Motor neuron (in vitro differentiated cells): ENCODE data around the gene TTLL1. TPM values are rescaled to one million over a fixed set of nuclear protein-coding genes. Genes with fewer than 3 reads are reported as not detected.
A peak's percentile ranks its signal among the peaks of the same experiment; 100 is the strongest.

Experiments used
- ATAC-seq, 8 experiments: fragments of 200-7000 bp; cut with Tn5 transposase; replicated peaks in 6 of 8; 2 replicates each; pipeline ENCODE4 v1.8.0; 2021; ENCODE audit warnings: mild to moderate bottlenecking in 8 of 8, moderate library complexity in 8 of 8
- H3K27ac ChIP-seq, 2 donors: fragments of 250-450 bp; sonication (Bioruptor Pico); 2 replicates each; pipeline ENCODE4 v1.9.0; 2021; ENCODE audit warnings: antibody characterized with exemption in 2 of 2, mild to moderate bottlenecking in 2 of 2, moderate library complexity in 1 of 2
- H3K4me1 ChIP-seq, 2 donors: fragments of 250-450 bp; sonication (Bioruptor Pico); replicated peaks in 1 of 2; 2 replicates each; pipeline ENCODE4 v1.6.1; 2021; ENCODE audit warnings: antibody characterized with exemption in 2 of 2, mild to moderate bottlenecking in 2 of 2, moderate library complexity in 1 of 2
- H3K4me3 ChIP-seq, 5 donors: fragments of 250-450 bp; sonication (Bioruptor Pico); 2 replicates each; pipeline ENCODE4 v1.9.0; 2021; ENCODE audit warnings: antibody characterized with exemption in 5 of 5, mild to moderate bottlenecking in 5 of 5, moderate library complexity in 4 of 5
- WGBS, 10 experiments: fragments of 450-650 bp; shearing (Covaris generic); methylation state at CpG; one replicate each; pipeline ENCODE4 v1.0.0; 2022; 5-methylcytosine and 5-hydroxymethylcytosine counted together
- in situ Hi-C, 9 experiments: fragments of 400-800 bp; cut with MboI; loops; one replicate each; pipeline ENCODE4 v1.15.0; 2021; ENCODE audit warnings: low sequenced_read_pairs in 9 of 9, low pct_unique_long_range_greater_than_20kb in 2 of 9; ENCODE audit not compliant: unreplicated experiment in 9 of 9
- total RNA-seq, 8 experiments: library from RNA; unstranded; fragments of 300-600 nt; gene quantifications; 2 replicates each; pipeline versions ENCODE4 v1.2.3 to v1.2.4, GENCODE V29; 2022

Gene TTLL1
- total RNA-seq, 8 experiments from 2014 or later, result 5.1 to 34.1 (median 15.6) TPM

- 50 to 100% (median 98%) methylated on average over 1 to 4 of the region's 4 CpGs for WGBS, 10 experiments
- H3K27ac ChIP-seq, result no peak overlapping the region
- no peak for ATAC-seq
- in situ Hi-C loops, result loop anchor here in 1 of 9 experiments (25.0 kb wide), 1 partner anchor 420 kb away; no protein-coding TSS in a partner anchor
- no peak overlapping the region for H3K4me3 ChIP-seq
- peaks cover 0 to 3% of the 10 kb centered on the region in 2 donors for H3K4me1 ChIP-seq
Observed at GRCh38 chr22:43081968-43082367, 7.2 kb downstream of the TTLL1 start.

GRCh38 chr22:43080616-43081015 lies 8.6 kb downstream of the TTLL1 start:
- in situ Hi-C loops, result loop anchor here in 1 of 9 experiments (25.0 kb wide), 1 partner anchor 418 kb away; no protein-coding TSS in a partner anchor
- peak in 3 of 8 experiments; percentile 12 to 31 (median 21) for ATAC-seq
- Histone ChIP-seq H3K4me1 (peaks cover 0 to 3% of the 10 kb centered on the region in 2 donors), H3K27ac (no peak overlapping the region), H3K4me3 (no peak overlapping the region)
- 73 to 100% (median 80%) methylated on average over 1 of the region's 2 CpGs; no CpG with 5 or more reads in 6 of the 10 experiments for WGBS, 10 experiments

GRCh38 chr22:43079742-43080141 lies 9.4 kb downstream of the TTLL1 start:
- H3K4me3 ChIP-seq, result no peak overlapping the region
- WGBS, 10 experiments, result 46 to 100% (median 87%) methylated on average over 1 to 5 of the region's 14 CpGs; no CpG with 5 or more reads in 3 of the 10 experiments
- no peak overlapping the region for H3K27ac ChIP-seq
- no peak for ATAC-seq
- H3K4me1 ChIP-seq, result peaks cover 0 to 3% of the 10 kb centered on the region in 2 donors
- in situ Hi-C loops, result loop anchor here in 1 of 9 experiments (25.0 kb wide), 1 partner anchor 417 kb away; no protein-coding TSS in a partner anchor

GRCh38 chr22:43078522-43078921 lies 10.7 kb downstream of the TTLL1 start:
- Histone ChIP-seq H3K27ac (no peak overlapping the region), H3K4me1 (peaks cover 0 to 3% of the 10 kb centered on the region in 2 donors), H3K4me3 (no peak overlapping the region)
- peak in 5 of 8 experiments; percentile 70 to 93 (median 90) for ATAC-seq
- 94 to 100% (median 98%) methylated on average over 1 to 4 of the region's 12 CpGs; no CpG with 5 or more reads in 7 of the 10 experiments for WGBS, 10 experiments
- in situ Hi-C loops, result loop anchor here in 1 of 9 experiments (25.0 kb wide), 1 partner anchor 416 kb away; no protein-coding TSS in a partner anchor

GRCh38 chr22:43077121-43077877 lies 11.9 kb downstream of the TTLL1 start:
- H3K4me1 ChIP-seq, result peaks cover 0 to 3% of the 10 kb centered on the region in 2 donors
- in situ Hi-C loops, result loop anchor here in 1 of 9 experiments (25.0 kb wide), 1 partner anchor 415 kb away; no protein-coding TSS in a partner anchor
- peak in 5 of 8 experiments; percentile 14 to 67 (median 22) for ATAC-seq
- no peak overlapping the region for H3K4me3 ChIP-seq
- WGBS, 10 experiments, result 45 to 100% (median 75%) methylated on average over 1 to 10 of the region's 20 CpGs; no CpG with 5 or more reads in 4 of the 10 experiments
- H3K27ac ChIP-seq, result no peak overlapping the region

- Histone ChIP-seq H3K4me1 (no peaks in the 10 kb centered on the region), H3K4me3 (no peak overlapping the region), H3K27ac (no peak overlapping the region)
- in situ Hi-C loops, result no loop called here
- 33 to 100% (median 90%) methylated on average over 2 to 8 of the region's 11 CpGs; no CpG with 5 or more reads in 3 of the 10 experiments for WGBS, 10 experiments
- peak in 3 of 8 experiments; percentile 21 to 55 (median 31) for ATAC-seq
Observed at GRCh38 chr22:43066844-43067385, 22.3 kb downstream of the TTLL1 start.

- Histone ChIP-seq H3K4me3 (no peak overlapping the region), H3K27ac (no peak overlapping the region), H3K4me1 (no peaks in the 10 kb centered on the region)
- WGBS, 10 experiments, result 20 to 100% (median 96%) methylated on average over 1 to 7 of the region's 7 CpGs; no CpG with 5 or more reads in 4 of the 10 experiments
- ATAC-seq, result no peak
- in situ Hi-C loops, result no loop called here
Observed at GRCh38 chr22:43066134-43066533, 23.1 kb downstream of the TTLL1 start.

- peak; percentile 40 to 91 (median 63) for ATAC-seq
- no peak overlapping the region for H3K27ac ChIP-seq
- H3K4me1 ChIP-seq, result no peaks in the 10 kb centered on the region
- WGBS, 10 experiments, result 17 to 100% (median 53%) methylated on average over 1 to 4 of the region's 5 CpGs; no CpG with 5 or more reads in 4 of the 10 experiments
- H3K4me3 ChIP-seq, result no peak overlapping the region
- in situ Hi-C loops, result no loop called here
Observed at GRCh38 chr22:43060183-43060582, 29.0 kb downstream of the TTLL1 start.

- no peak overlapping the region for H3K27ac ChIP-seq
- no peak overlapping the region for H3K4me3 ChIP-seq
- no peak for ATAC-seq
- 67 to 100% methylated on average over 1 to 3 of the region's 7 CpGs; no CpG with 5 or more reads in 8 of the 10 experiments for WGBS, 10 experiments
- in situ Hi-C loops, result no loop called here
- H3K4me1 ChIP-seq, result no peaks in the 10 kb centered on the region
Observed at GRCh38 chr22:43057641-43058040, 31.6 kb downstream of the TTLL1 start.

- H3K4me3 ChIP-seq, result no peak overlapping the region
- in situ Hi-C loops, result no loop called here
- no peak overlapping the region for H3K27ac ChIP-seq
- WGBS, 10 experiments, result 80 to 100% (median 90%) methylated on average over 1 to 6 of the region's 7 CpGs; no CpG with 5 or more reads in 5 of the 10 experiments
- no peaks in the 10 kb centered on the region for H3K4me1 ChIP-seq
- no peak for ATAC-seq
Observed at GRCh38 chr22:43053176-43053575, 36.0 kb downstream of the TTLL1 start.

GRCh38 chr22:43050995-43051394 lies 38.2 kb downstream of the TTLL1 start:
- H3K4me3 ChIP-seq, result no peak overlapping the region
- no peak for ATAC-seq
- no peak overlapping the region for H3K27ac ChIP-seq
- in situ Hi-C loops, result no loop called here
- WGBS, 10 experiments, result 67 to 92% (median 77%) methylated on average over 1 to 6 of the region's 10 CpGs; no CpG with 5 or more reads in 6 of the 10 experiments
- no peaks in the 10 kb centered on the region for H3K4me1 ChIP-seq

- Histone ChIP-seq H3K27ac (no peak overlapping the region), H3K4me3 (no peak overlapping the region), H3K4me1 (no peaks in the 10 kb centered on the region)
- 60 to 100% (median 100%) methylated on average over 1 to 5 of the region's 7 CpGs; no CpG with 5 or more reads in 6 of the 10 experiments for WGBS, 10 experiments
- in situ Hi-C loops, result no loop called here
- no peak for ATAC-seq
Observed at GRCh38 chr22:43047605-43048004, 41.6 kb downstream of the TTLL1 start.

- peak; percentile 45 to 85 (median 74) for ATAC-seq
- Histone ChIP-seq H3K4me3 (no peak overlapping the region), H3K27ac (no peak overlapping the region), H3K4me1 (no peaks in the 10 kb centered on the region)
- in situ Hi-C loops, result no loop called here
- WGBS, 10 experiments, result 4 to 91% (median 45%) methylated on average over 1 to 7 of the region's 10 CpGs; no CpG with 5 or more reads in 1 of the 10 experiments
Observed at GRCh38 chr22:43044290-43044712, 44.9 kb downstream of the TTLL1 start.
